ENCODE measurements around the gene EFS.
"Not testable (repeated sequence)": the region's sequence is repeated elsewhere in the genome, so short reads cannot be mapped to it uniquely, and the experiment has no call there.

Gene EFS

DNA sequence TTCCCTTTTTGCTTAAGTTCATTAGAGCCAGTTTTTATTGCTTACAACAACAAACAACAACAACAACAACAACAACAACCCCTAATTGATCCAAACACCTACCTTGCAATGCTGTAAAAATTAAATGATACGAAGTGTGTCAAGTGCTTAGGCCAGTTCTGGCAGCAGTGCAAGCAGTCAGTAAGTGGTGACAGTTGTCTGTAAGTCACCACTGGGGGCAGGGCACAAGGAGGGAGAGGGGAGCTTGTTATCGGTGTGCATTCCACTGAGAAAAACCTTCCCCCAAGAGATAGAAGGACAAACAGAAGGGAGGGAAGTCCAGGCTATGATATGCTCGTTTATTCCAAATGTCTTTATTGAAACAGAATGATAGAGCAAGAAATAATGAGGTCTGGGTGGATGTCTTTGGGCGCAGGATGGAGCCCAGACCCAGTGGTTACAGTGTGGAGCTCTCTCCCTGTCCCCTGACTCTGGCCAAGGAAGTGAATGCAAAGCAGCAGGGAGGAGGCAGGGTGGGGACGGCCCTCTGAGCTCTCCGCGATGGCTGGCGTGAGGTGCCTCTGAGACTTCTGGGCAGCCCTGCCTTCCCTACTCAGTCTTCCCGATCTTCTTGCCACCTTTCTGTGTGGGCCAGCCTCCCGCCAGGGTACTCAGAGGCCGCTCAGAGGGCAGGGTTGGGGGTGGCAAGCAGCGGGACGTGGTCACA lies 18.8 kb downstream of the EFS start:
- no peaks in the 10 kb centered on the region for H3K36me3 ChIP-seq (ENCODE audit: control insufficient read depth, insufficient read depth, low read length)
- H3K9ac ChIP-seq (ENCODE audit: low read depth, low read length), result no peak overlapping the region
- H3K4me1 ChIP-seq (ENCODE audit: control insufficient read depth, insufficient read depth, low read length), result no peaks in the 10 kb centered on the region
- peaks cover 2% of the 10 kb centered on the region for H3K9me3 ChIP-seq (ENCODE audit: control insufficient read depth, insufficient read depth, low read length)
- H3K27ac ChIP-seq (ENCODE audit: low read depth, low read length), result no peak overlapping the region
- H3K4me3 ChIP-seq (ENCODE audit: low read depth, low read length), result no peak overlapping the region
- peaks cover 5% of the 10 kb centered on the region; the same call in 1 of the 2 replicates for H3K27me3 ChIP-seq (ENCODE audit: control insufficient read depth, insufficient read depth, low read length)

- no peaks in the 10 kb centered on the region for H3K4me1 ChIP-seq (ENCODE audit: control insufficient read depth, insufficient read depth, low read length)
- no peak overlapping the region for H3K27ac ChIP-seq (ENCODE audit: low read depth, low read length)
- peaks cover 18% of the 10 kb centered on the region for H3K9me3 ChIP-seq (ENCODE audit: control insufficient read depth, insufficient read depth, low read length)
- no peaks in the 10 kb centered on the region for H3K36me3 ChIP-seq (ENCODE audit: control insufficient read depth, insufficient read depth, low read length)
- H3K4me3 ChIP-seq (ENCODE audit: low read depth, low read length), result no peak overlapping the region
- no peak overlapping the region for H3K9ac ChIP-seq (ENCODE audit: low read depth, low read length)
- H3K27me3 ChIP-seq (ENCODE audit: control insufficient read depth, insufficient read depth, low read length), result no peaks in the 10 kb centered on the region
Measured at GRCh38 chr14:23344481-23344880, 20.5 kb downstream of the EFS start.

GRCh38 chr14:23339506-23340268 lies 25.3 kb downstream of the EFS start:
- H3K27me3 ChIP-seq (ENCODE audit: control insufficient read depth, insufficient read depth, low read length), result no peaks in the 10 kb centered on the region; the same call in 1 of the 2 replicates
- H3K27ac ChIP-seq (ENCODE audit: low read depth, low read length), result no peak overlapping the region
- H3K9me3 ChIP-seq (ENCODE audit: control insufficient read depth, insufficient read depth, low read length), result peaks cover 27% of the 10 kb centered on the region
- H3K9ac ChIP-seq (ENCODE audit: low read depth, low read length), result no peak overlapping the region
- no peaks in the 10 kb centered on the region for H3K36me3 ChIP-seq (ENCODE audit: control insufficient read depth, insufficient read depth, low read length)
- H3K4me1 ChIP-seq (ENCODE audit: control insufficient read depth, insufficient read depth, low read length), result no peaks in the 10 kb centered on the region
- H3K4me3 ChIP-seq (ENCODE audit: low read depth, low read length), result no peak overlapping the region

- no peak overlapping the region for H3K27ac ChIP-seq (ENCODE audit: low read depth, low read length)
- H3K4me1 ChIP-seq (ENCODE audit: control insufficient read depth, insufficient read depth, low read length), result no peaks in the 10 kb centered on the region
Measured at GRCh38 chr14:23335623-23336022, 29.3 kb downstream of the EFS start.

DNA sequence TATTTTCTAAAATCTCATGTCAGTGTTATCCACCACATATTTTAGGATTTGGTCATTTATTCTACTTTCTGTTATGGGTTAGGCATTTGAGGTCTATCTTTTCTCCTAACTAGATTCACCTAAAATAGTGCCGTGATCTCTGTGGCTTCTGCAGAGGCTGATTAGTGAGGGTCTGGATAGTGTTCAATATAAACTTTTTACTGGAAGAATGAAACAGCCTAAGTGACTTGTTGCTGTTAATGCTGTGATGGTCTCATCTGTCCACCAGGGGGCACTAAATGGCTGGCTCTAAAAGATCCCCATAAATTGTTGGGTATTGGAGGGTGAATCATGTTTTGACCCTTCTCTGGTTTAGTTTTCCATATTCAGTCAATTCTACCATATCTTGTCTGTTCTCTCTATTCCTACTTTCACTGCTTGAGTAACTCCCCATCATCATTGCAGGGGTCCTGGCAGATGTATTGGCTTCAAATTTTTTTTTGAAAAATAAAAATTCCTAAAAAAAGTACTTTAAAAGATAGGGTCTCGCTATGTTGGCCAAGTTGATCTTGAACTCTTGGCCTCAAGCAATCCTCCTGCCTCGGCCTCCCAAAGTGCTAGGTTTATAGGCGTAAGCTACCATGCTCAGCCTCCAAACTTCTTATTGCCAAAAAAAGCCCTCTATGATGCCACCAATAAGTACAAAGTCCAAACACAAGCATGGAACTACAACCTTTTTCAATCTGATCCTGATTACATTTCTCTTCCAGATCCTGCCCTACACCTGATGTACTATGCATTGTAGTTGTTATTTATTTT lies 36.8 kb downstream of the EFS start:
- 0 out of 2 replicates have a peak, but pooled peaks cover under 1% of the 10 kb centered on the region for H3K4me1 ChIP-seq (ENCODE audit: control insufficient read depth, insufficient read depth, low read length)
- peaks cover 24% of the 10 kb centered on the region for H3K36me3 ChIP-seq (ENCODE audit: control insufficient read depth, insufficient read depth, low read length)
- no peaks in the 10 kb centered on the region for H3K27me3 ChIP-seq (ENCODE audit: control insufficient read depth, insufficient read depth, low read length)
- H3K9ac ChIP-seq (ENCODE audit: low read depth, low read length), result no peak overlapping the region
- no peaks in the 10 kb centered on the region for H3K9me3 ChIP-seq (ENCODE audit: control insufficient read depth, insufficient read depth, low read length)
- H3K4me3 ChIP-seq (ENCODE audit: low read depth, low read length), result no peak overlapping the region
- no peak overlapping the region for H3K27ac ChIP-seq (ENCODE audit: low read depth, low read length)

More at GRCh38 chr14:23335623-23336022, 29.3 kb downstream of the EFS start:
- Histone ChIP-seq H3K9me3 (ENCODE audit: control insufficient read depth, insufficient read depth, low read length) (peaks cover 19% of the 10 kb centered on the region; the same call in 1 of the 2 replicates), H3K9ac (ENCODE audit: low read depth, low read length) (no peak overlapping the region), H3K4me3 (ENCODE audit: low read depth, low read length) (no peak overlapping the region), H3K27me3 (ENCODE audit: control insufficient read depth, insufficient read depth, low read length) (no peaks in the 10 kb centered on the region; the same call in 1 of the 2 replicates), H3K36me3 (ENCODE audit: control insufficient read depth, insufficient read depth, low read length) (no peaks in the 10 kb centered on the region)

GRCh38 chr14:23326491-23327332 lies 38.3 kb downstream of the EFS start:
- Histone ChIP-seq H3K27ac (ENCODE audit: low read depth, low read length) (no peak overlapping the region), H3K4me3 (ENCODE audit: low read depth, low read length) (no peak overlapping the region), H3K36me3 (ENCODE audit: control insufficient read depth, insufficient read depth, low read length) (peaks cover 29% of the 10 kb centered on the region)

GRCh38 chr14:23325746-23326145 lies 39.2 kb downstream of the EFS start:
- H3K4me1 ChIP-seq (ENCODE audit: control insufficient read depth, insufficient read depth, low read length); H3K4me3 ChIP-seq (ENCODE audit: low read depth, low read length); H3K9ac ChIP-seq (ENCODE audit: low read depth, low read length); H3K9me3 ChIP-seq (ENCODE audit: control insufficient read depth, insufficient read depth, low read length); H3K27ac ChIP-seq (ENCODE audit: low read depth, low read length); H3K27me3 ChIP-seq (ENCODE audit: control insufficient read depth, insufficient read depth, low read length): not testable (repeated sequence)
- H3K36me3 ChIP-seq (ENCODE audit: control insufficient read depth, insufficient read depth, low read length), result peaks cover 29% of the 10 kb centered on the region

More at GRCh38 chr14:23326491-23327332, 38.3 kb downstream of the EFS start:
- H3K9ac ChIP-seq (ENCODE audit: low read depth, low read length), result no peak overlapping the region
- no peaks in the 10 kb centered on the region for H3K27me3 ChIP-seq (ENCODE audit: control insufficient read depth, insufficient read depth, low read length)
- 0 out of 2 replicates have a peak, but pooled peaks cover 9% of the 10 kb centered on the region for H3K4me1 ChIP-seq (ENCODE audit: control insufficient read depth, insufficient read depth, low read length)
- no peaks in the 10 kb centered on the region for H3K9me3 ChIP-seq (ENCODE audit: control insufficient read depth, insufficient read depth, low read length)

GRCh38 chr14:23324993-23325392 lies 40.0 kb downstream of the EFS start:
- Histone ChIP-seq H3K27ac (ENCODE audit: low read depth, low read length) (no peak overlapping the region), H3K4me1 (ENCODE audit: control insufficient read depth, insufficient read depth, low read length) (peaks cover 15% of the 10 kb centered on the region; the same call in 1 of the 2 replicates), H3K9ac (ENCODE audit: low read depth, low read length) (no peak overlapping the region), H3K9me3 (ENCODE audit: control insufficient read depth, insufficient read depth, low read length) (no peaks in the 10 kb centered on the region), H3K4me3 (ENCODE audit: low read depth, low read length) (no peak overlapping the region), H3K27me3 (ENCODE audit: control insufficient read depth, insufficient read depth, low read length) (no peaks in the 10 kb centered on the region), H3K36me3 (ENCODE audit: control insufficient read depth, insufficient read depth, low read length) (peaks cover 29% of the 10 kb centered on the region)

GRCh38 chr14:23324455-23324846 lies 40.5 kb downstream of the EFS start:
- Histone ChIP-seq H3K9ac (ENCODE audit: low read depth, low read length) (no peak overlapping the region), H3K36me3 (ENCODE audit: control insufficient read depth, insufficient read depth, low read length) (peaks cover 29% of the 10 kb centered on the region), H3K27ac (ENCODE audit: low read depth, low read length) (no peak overlapping the region), H3K4me3 (ENCODE audit: low read depth, low read length) (no peak overlapping the region), H3K27me3 (ENCODE audit: control insufficient read depth, insufficient read depth, low read length) (no peaks in the 10 kb centered on the region), H3K9me3 (ENCODE audit: control insufficient read depth, insufficient read depth, low read length) (no peaks in the 10 kb centered on the region), H3K4me1 (ENCODE audit: control insufficient read depth, insufficient read depth, low read length) (peaks cover 17% of the 10 kb centered on the region; the same call in 1 of the 2 replicates)

DNA sequence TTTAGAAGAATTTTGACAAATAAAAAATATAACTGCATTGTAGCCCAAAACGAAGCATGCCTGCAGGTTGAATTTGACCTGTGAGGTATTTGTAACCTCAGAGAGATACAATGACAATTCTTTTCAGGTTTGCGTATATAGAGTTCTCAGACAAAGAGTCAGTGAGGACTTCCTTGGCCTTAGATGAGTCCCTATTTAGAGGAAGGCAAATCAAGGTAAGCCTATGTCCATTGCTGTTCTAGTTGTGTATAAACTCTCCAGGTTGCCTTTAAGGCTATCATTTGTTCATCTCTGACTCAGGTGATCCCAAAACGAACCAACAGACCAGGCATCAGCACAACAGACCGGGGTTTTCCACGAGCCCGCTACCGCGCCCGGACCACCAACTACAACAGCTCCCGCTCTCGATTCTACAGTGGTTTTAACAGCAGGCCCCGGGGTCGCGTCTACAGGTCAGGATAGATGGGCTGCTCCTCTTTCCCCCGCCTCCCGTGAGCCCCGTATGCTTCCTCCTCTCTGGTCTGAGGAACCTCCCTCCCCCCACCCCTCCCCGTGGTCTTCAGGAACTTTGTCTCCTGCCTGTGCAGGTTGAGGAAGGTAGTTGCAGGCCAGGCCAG lies 41.0 kb downstream of the EFS start:
- H3K27me3 ChIP-seq (ENCODE audit: control insufficient read depth, insufficient read depth, low read length), result no peaks in the 10 kb centered on the region
- H3K9ac ChIP-seq (ENCODE audit: low read depth, low read length), result no peak overlapping the region
- peaks cover 29% of the 10 kb centered on the region for H3K36me3 ChIP-seq (ENCODE audit: control insufficient read depth, insufficient read depth, low read length)
- H3K4me3 ChIP-seq (ENCODE audit: low read depth, low read length), result no peak overlapping the region
- H3K27ac ChIP-seq (ENCODE audit: low read depth, low read length), result no peak overlapping the region
- H3K9me3 ChIP-seq (ENCODE audit: control insufficient read depth, insufficient read depth, low read length), result no peaks in the 10 kb centered on the region
- peaks cover 17% of the 10 kb centered on the region; the same call in 1 of the 2 replicates for H3K4me1 ChIP-seq (ENCODE audit: control insufficient read depth, insufficient read depth, low read length)
